HEK293 (cell line): ENCODE results near the gene KRT6A.
A peak's percentile ranks its signal among the peaks of the same experiment; 100 is the strongest.

Experiments used
- CTCF ChIA-PET: fragments of 350-600 bp; formaldehyde crosslinking; extraction: SDS; loops from one replicate; lab custom pipeline; 2021; ENCODE audit warnings: antibody characterized with exemption; lab: Yijun Ruan, JAX
- POLR2A ChIA-PET: fragments of 300-600 bp; formaldehyde crosslinking; extraction: SDS; loops from one replicate; lab custom pipeline; 2020; ENCODE audit warnings: antibody characterized with exemption, inconsistent platforms; lab: Yijun Ruan, JAX
- H3K27ac ChIP-seq: fragments of 200-500 bp; sonication (Bioruptor generic); 2 replicates; pipeline ENCODE4 v1.5.1; 2014; ENCODE audit warnings: low read depth, low read length, control low read depth, inconsistent platforms; ENCODE audit errors: extremely low read depth
- H3K36me3 ChIP-seq, 2 experiments: fragments of 200-500 bp in 1 of 2; sonication (Bioruptor generic) in 1 of 2; 1 replicate in 1 of 2; 2 replicates in 1 of 2; pipeline ENCODE4 v1.5.1; 2014 to 2017; ENCODE audit warnings: inconsistent platforms in 2 of 2, low read length in 2 of 2; ENCODE audit not compliant: control insufficient read depth in 2 of 2, insufficient read depth in 1 of 2
- H3K4me1 ChIP-seq: fragments of 200-500 bp; sonication (Bioruptor generic); 2 replicates; pipeline ENCODE4 v1.5.1; 2014; ENCODE audit warnings: mild to moderate bottlenecking, low read length, inconsistent platforms; ENCODE audit not compliant: control insufficient read depth, insufficient read depth
- H3K4me3 ChIP-seq: 2 replicates; pipeline ENCODE4 v1.5.1; 2011; ENCODE audit warnings: low read depth, mild to moderate bottlenecking, control low read depth, low read length, moderate library complexity
- H3K9me3 ChIP-seq: fragments of 200-500 bp; sonication (Bioruptor generic); 2 replicates; pipeline ENCODE4 v1.5.1; 2014; ENCODE audit warnings: low read depth, low read length, inconsistent platforms; ENCODE audit not compliant: control insufficient read depth, insufficient read depth
- BCL11A ChIP-seq: fragments of 450-650 bp; formaldehyde crosslinking; IDR thresholded peaks from 2 replicates; pipeline ENCODE4 v1.5.1; 2016; ENCODE audit warnings: low read depth, missing biosample characterization, missing genetic modification characterization
- HOXA7 ChIP-seq: sonication (generic); formaldehyde crosslinking; IDR thresholded peaks from 2 replicates; pipeline ENCODE4 v1.8.1; 2022; ENCODE audit warnings: missing genetic modification reagents, borderline replicate concordance
- KLF17 ChIP-seq: fragments of 450-650 bp; formaldehyde crosslinking; IDR thresholded peaks from 2 replicates; pipeline ENCODE4 v1.5.1; 2016; ENCODE audit warnings: missing biosample characterization, missing genetic modification characterization
- PATZ1 ChIP-seq: fragments of 450-650 bp; formaldehyde crosslinking; IDR thresholded peaks from 2 replicates; pipeline ENCODE4 v1.5.1; 2016; ENCODE audit warnings: missing biosample characterization, missing genetic modification characterization
- SP7 ChIP-seq: fragments of 450-650 bp; formaldehyde crosslinking; IDR thresholded peaks from 2 replicates; pipeline ENCODE4 v1.5.1; 2016; ENCODE audit warnings: missing biosample characterization, missing genetic modification characterization
- TSHZ1 ChIP-seq: fragments of 450-650 bp; formaldehyde crosslinking; IDR thresholded peaks from 2 replicates; pipeline ENCODE4 v1.5.1; 2016; ENCODE audit warnings: missing biosample characterization, missing genetic modification characterization, borderline replicate concordance
- WT1 ChIP-seq: fragments of 450-650 bp; formaldehyde crosslinking; IDR thresholded peaks from 2 replicates; pipeline ENCODE4 v1.5.1; 2016; ENCODE audit warnings: missing biosample characterization, missing genetic modification characterization
- ZBTB17 ChIP-seq: fragments of 450-650 bp; formaldehyde crosslinking; IDR thresholded peaks from 2 replicates; pipeline ENCODE4 v1.5.1; 2016; ENCODE audit warnings: missing biosample characterization, missing genetic modification characterization
- ZFP41 ChIP-seq: fragments of 450-650 bp; formaldehyde crosslinking; IDR thresholded peaks from 2 replicates; pipeline ENCODE4 v1.5.1; 2016; ENCODE audit warnings: missing biosample characterization, missing genetic modification characterization, borderline replicate concordance
- ZNF10 ChIP-seq: fragments of 450-650 bp; formaldehyde crosslinking; IDR thresholded peaks from 2 replicates; pipeline ENCODE4 v1.5.1; 2017; ENCODE audit warnings: missing biosample characterization, missing genetic modification characterization
- ZNF121 ChIP-seq: fragments of 450-650 bp; formaldehyde crosslinking; IDR thresholded peaks from 2 replicates; pipeline ENCODE4 v1.5.1; 2016; ENCODE audit warnings: missing biosample characterization, missing genetic modification characterization
- ZNF311 ChIP-seq: fragments of 450-650 bp; formaldehyde crosslinking; IDR thresholded peaks from 2 replicates; pipeline ENCODE4 v1.5.1; 2017; ENCODE audit warnings: missing biosample characterization, missing genetic modification characterization, borderline replicate concordance
- ZNF341 ChIP-seq: fragments of 450-650 bp; formaldehyde crosslinking; IDR thresholded peaks from 2 replicates; pipeline ENCODE4; 2016; ENCODE audit warnings: low read depth, missing biosample characterization, missing genetic modification characterization
- ZNF530 ChIP-seq: fragments of 450-650 bp; formaldehyde crosslinking; IDR thresholded peaks from 2 replicates; pipeline ENCODE4 v1.5.1; 2016; ENCODE audit warnings: low read depth, missing biosample characterization, missing genetic modification characterization
- ZNF555 ChIP-seq: fragments of 450-650 bp; formaldehyde crosslinking; conservative IDR thresholded peaks from 2 replicates; pipeline ENCODE4 v1.5.1; 2017; ENCODE audit warnings: missing biosample characterization, mild to moderate bottlenecking, missing genetic modification characterization, inconsistent platforms
- ZNF561 ChIP-seq: fragments of 450-650 bp; IDR thresholded peaks from 2 replicates; pipeline ENCODE4 v1.5.1; 2018; ENCODE audit warnings: missing biosample characterization, missing genetic modification characterization, borderline replicate concordance
- ZNF610 ChIP-seq: fragments of 450-650 bp; formaldehyde crosslinking; IDR thresholded peaks from 2 replicates; pipeline ENCODE4 v1.5.1; 2016; ENCODE audit warnings: missing biosample characterization, missing genetic modification characterization, borderline replicate concordance
- ZNF624 ChIP-seq: fragments of 450-650 bp; formaldehyde crosslinking; IDR thresholded peaks from 2 replicates; pipeline ENCODE4 v1.5.1; 2017; ENCODE audit warnings: missing biosample characterization, missing genetic modification characterization
- ZNF639 ChIP-seq: fragments of 450-650 bp; formaldehyde crosslinking; IDR thresholded peaks from 2 replicates; pipeline ENCODE4 v1.5.1; 2016; ENCODE audit warnings: missing biosample characterization, missing genetic modification characterization
- ZNF654 ChIP-seq: fragments of 450-650 bp; formaldehyde crosslinking; IDR thresholded peaks from 2 replicates; pipeline ENCODE4 v1.5.1; 2016; ENCODE audit warnings: low read depth, missing biosample characterization, missing genetic modification characterization
- ZNF660 ChIP-seq: fragments of 450-650 bp; IDR thresholded peaks from 2 replicates; pipeline ENCODE4 v1.5.1; 2018; ENCODE audit warnings: missing biosample characterization, mild to moderate bottlenecking, missing genetic modification characterization
- ZNF677 ChIP-seq: fragments of 450-650 bp; IDR thresholded peaks from 2 replicates; pipeline ENCODE4 v1.5.0; 2018; ENCODE audit warnings: missing biosample characterization, mild to moderate bottlenecking, missing genetic modification characterization, moderate library complexity
- ZSCAN4 ChIP-seq: fragments of 450-650 bp; formaldehyde crosslinking; IDR thresholded peaks from 2 replicates; pipeline ENCODE4 v1.5.1; 2017; ENCODE audit warnings: missing biosample characterization, missing genetic modification characterization

The KRT6A gene

GRCh38 chr12:52496590-52497071 is 3.6 kb upstream of the KRT6A start:
- Histone ChIP-seq H3K36me3 (no peaks in the 10 kb centered on the region), H3K4me1 (peaks cover 6% of the 10 kb centered on the region), H3K27ac (no peak overlapping the region), H3K9me3 (no peaks in the 10 kb centered on the region), H3K4me3 (no peak overlapping the region)
- POLR2A ChIA-PET = interaction anchor here (0.7 kb wide), 1 partner anchor 349 kb away, joined by 3 read pairs; no protein-coding TSS in a partner anchor
- TF ChIP-seq ZNF660 (tag by site-specific recombination) (no peak), ZNF311 (tag by site-specific recombination) (no peak), PATZ1 (tag by site-specific recombination) (no peak), HOXA7 (no peak), KLF17 (tag by site-specific recombination) (peak; percentile 46; the same call in 1 of the 2 replicates), WT1 (tag by site-specific recombination) (peak; percentile 35; the same call in 1 of the 2 replicates), ZNF639 (no peak)
- CTCF ChIA-PET = interaction anchor here (0.7 to 2.3 kb wide), 5 partner anchors 11 to 383 kb away, joined by 3 to 7 read pairs (median 3); no protein-coding TSS in a partner anchor

GRCh38 chr12:52496054-52496453 is 3.0 kb upstream of the KRT6A start:
- Histone ChIP-seq H3K9me3 (no peaks in the 10 kb centered on the region), H3K4me3 (no peak overlapping the region), H3K4me1 (peaks cover 6% of the 10 kb centered on the region), H3K36me3 (no peaks in the 10 kb centered on the region), H3K27ac (no peak overlapping the region)
- POLR2A ChIA-PET = interaction anchor here (0.7 kb wide), 1 partner anchor 349 kb away, joined by 3 read pairs; no protein-coding TSS in a partner anchor
- CTCF ChIA-PET = interaction anchor here (0.9 to 2.3 kb wide), 3 partner anchors 12 to 105 kb away, joined by 3 to 7 read pairs (median 4); no protein-coding TSS in a partner anchor
- TF ChIP-seq ZNF10 (tag by site-specific recombination) (no peak), ZNF677 (tag by site-specific recombination) (no peak), ZNF654 (tag by site-specific recombination) (no peak), ZNF341 (no peak), BCL11A (tag by site-specific recombination) (no peak), ZFP41 (tag by site-specific recombination) (no peak), ZNF561 (no peak), PATZ1 (tag by site-specific recombination) (no peak), ZNF610 (tag by site-specific recombination) (no peak), ZBTB17 (tag by site-specific recombination) (no peak), ZNF121 (tag by site-specific recombination) (no peak), ZNF555 (tag by site-specific recombination) (no peak), ZSCAN4 (no peak), SP7 (no peak), ZNF624 (no peak), TSHZ1 (tag by site-specific recombination) (no peak), ZNF530 (tag by site-specific recombination) (no peak)
